NOMO-1 treated with DMSO at 0.1 percent for 48 hours (cell line): ENCODE measurements around the gene GALNT17.

Source experiments
- DNase-seq: peaks from one replicate; lab custom pipeline; 2025; ENCODE audit not compliant: unreplicated experiment; lab: John Stamatoyannopoulos, UW

Gene GALNT17

GRCh38 chr7:71442492-71443190 lies 310.7 kb downstream of the GALNT17 start:
- DNase-seq, result peak; percentile 78

- no peak for DNase-seq
Observed at GRCh38 chr7:71443191-71443530, 311.2 kb downstream of the GALNT17 start.

DNA sequence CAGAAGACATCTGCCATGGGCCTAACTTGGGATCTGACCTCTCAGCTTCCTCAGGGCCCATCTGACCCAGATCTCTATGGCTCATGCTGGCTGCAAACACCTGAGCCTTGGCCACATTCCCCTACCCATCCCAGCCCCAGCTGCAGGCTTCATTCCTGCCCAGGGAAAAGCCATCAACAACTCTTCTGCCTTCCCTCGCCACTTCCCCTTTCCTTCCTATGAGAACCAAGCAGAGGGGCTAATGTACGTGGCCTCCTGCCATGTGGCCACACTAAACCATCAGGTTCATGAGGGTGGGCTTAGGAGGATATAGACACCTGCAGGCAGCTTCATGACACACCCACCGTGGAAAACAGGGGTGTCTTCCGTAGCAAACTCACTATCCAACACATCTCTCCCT lies 312.2 kb downstream of the GALNT17 start:
- DNase-seq, result no peak

GRCh38 chr7:71453630-71454029 lies 321.7 kb downstream of the GALNT17 start:
- no peak for DNase-seq

GRCh38 chr7:71454981-71455380 lies 323.0 kb downstream of the GALNT17 start:
- no peak for DNase-seq

GRCh38 chr7:71457021-71457420 lies 325.1 kb downstream of the GALNT17 start:
- DNase-seq, result no peak

GRCh38 chr7:71457846-71458590 lies 326.1 kb downstream of the GALNT17 start:
- DNase-seq, result no peak

DNA sequence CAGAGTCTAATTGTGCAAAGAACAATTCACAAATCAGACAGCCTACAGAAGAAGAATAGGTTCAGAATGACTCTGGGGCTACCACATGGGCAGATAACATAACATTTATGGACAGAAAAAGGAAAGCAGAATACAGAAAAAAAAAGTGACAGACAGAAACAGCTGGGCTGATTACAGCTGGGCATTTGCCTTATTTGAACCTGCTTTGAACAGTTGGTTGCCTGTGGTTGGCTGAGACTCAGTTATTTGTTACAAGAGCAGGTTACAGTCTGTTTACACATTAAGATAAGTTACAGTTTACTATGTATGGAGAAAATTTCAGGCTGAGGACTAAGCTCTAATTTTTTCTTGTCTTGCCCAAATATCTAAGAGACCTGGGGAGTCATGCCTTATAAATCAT lies 327.2 kb downstream of the GALNT17 start:
- no peak for DNase-seq

DNA sequence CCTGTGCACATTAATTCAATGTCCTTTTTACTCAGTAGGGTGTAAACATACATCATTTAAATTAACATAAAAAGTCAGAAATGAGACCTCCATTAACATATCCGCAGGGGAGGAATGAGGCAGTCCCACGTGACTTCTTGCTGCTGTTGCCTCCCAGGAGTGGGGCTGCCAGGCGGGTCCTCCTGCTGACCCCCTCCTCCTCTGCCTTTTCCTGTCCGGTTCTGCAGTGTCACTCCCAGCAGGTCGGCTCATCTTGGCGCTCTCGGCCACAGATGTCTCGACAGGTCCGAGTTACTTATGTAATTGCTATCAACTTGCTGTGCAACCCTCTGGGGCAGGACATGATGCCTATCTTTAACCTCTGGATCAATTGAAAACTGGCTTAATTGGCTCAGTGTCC lies 329.6 kb downstream of the GALNT17 start:
- no peak for DNase-seq

DNA sequence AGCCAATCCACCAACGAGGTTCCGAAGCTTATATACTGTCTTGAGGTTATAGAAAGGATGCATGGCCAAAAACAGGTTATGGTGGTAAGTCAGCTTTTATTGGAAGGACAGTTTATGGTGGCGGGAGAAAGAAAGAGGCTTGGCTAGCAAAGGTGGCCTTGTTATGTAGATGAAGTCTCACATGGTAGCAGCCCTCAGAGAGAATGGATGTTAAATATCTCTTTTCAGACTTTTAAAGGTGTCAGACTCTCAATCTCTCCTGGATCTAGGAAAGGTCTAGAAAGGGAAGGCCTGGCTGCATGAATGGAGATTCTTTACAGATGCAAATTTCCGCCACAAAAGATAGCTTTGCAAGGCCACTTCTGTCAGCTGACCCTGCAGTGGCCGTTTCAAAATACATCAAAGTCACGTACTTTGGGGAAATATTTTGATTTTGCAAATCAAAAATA lies 333.8 kb downstream of the GALNT17 start:
- no peak for DNase-seq

DNA sequence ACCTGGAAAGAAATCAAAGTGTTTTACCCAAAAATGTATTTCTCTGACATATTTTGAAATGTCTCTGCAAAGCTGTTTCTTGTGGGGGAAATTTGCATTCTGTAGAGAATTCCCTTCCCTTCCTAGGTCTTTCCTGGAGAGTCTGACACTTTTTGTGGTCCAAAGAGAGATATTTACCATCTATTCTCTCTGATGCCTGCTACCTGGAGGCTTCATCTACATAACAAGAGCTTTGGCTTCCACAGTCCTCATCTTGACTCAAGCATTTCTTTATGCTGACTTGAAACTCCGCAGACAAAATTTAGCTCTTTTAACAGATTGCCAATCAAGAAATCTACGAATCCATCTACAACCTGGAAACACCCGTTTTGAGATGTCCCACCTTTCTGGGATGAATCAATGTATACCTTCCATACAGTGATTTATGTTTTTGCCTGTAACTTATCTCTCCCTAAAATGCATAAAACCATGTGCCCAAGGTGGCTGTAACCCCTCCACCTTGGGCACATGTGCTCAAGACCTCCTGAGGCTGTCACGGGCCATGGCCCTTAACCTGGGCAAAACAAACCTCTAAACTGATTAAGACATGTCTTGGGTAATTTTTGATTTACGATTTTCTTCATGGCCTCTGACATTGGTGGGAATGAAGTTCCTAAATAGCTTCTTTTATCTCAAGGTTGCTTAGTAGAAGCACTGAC lies 334.7 kb downstream of the GALNT17 start:
- no peak for DNase-seq

- no peak for DNase-seq
Observed at GRCh38 chr7:71470326-71470725, 338.4 kb downstream of the GALNT17 start.

DNA sequence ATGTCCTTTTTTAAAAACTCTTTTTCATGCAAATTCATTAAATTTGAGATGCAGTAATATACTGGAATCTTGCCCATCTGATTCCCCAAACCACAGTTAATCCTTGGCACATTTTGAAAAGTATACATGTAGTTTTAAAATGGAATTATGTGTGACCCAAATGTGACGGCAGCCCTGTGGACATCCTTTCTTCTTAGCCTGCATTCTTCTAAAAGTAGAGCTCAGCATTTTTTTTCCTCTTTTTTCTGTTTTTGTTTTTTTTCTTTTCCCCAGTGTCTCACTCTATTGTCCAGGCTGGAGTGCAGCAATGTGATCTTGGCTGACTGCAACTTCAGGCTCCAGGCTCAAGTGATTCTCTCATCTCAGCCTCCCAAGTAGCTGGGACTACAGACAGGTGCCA lies 338.9 kb downstream of the GALNT17 start:
- no peak for DNase-seq

DNA sequence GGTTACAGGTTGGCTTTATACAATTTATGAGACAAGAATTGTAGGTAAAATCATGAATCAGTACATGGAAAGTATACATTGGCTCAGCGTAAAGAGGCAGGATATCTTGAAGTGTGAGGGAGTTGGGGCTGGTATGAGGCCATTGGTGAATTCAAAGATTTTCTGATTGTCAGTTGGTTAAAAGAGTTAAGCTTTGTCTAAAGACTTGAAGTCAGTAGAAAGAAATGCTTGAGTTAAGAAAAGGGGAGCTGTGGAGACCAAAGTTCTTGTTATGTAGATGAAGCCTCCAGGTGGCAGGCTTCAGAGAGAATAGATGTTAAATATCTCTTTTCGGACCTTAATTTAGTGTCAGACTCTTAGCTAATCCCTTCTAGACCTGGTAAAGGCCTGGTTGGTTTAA lies 341.0 kb downstream of the GALNT17 start:
- DNase-seq, result no peak

- no peak for DNase-seq
Observed at GRCh38 chr7:71473366-71473967, 341.5 kb downstream of the GALNT17 start.

- no peak for DNase-seq
Observed at GRCh38 chr7:71477441-71477840, 345.5 kb downstream of the GALNT17 start.

GRCh38 chr7:71479231-71479630 lies 347.3 kb downstream of the GALNT17 start:
- DNase-seq, result no peak

GRCh38 chr7:71480791-71481190 lies 348.8 kb downstream of the GALNT17 start:
- DNase-seq, result no peak

DNA sequence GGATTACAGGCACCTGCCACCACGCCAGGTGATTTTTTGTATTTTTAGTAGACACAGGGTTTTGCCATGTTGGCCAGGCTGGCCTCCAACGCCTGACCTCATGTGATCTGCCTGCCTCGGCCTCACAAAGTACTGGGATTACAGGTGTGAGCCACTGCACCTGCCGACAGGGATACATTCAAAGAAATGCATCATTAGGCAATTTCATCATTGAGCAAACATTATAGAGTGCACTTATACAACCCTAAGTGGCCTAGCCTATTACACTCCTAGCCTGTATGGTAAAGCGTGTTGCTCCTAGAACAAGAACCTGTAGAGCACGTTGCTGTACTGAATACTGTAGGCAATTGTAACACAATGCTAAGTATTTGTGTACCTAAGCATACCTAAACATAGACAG lies 350.3 kb downstream of the GALNT17 start:
- DNase-seq, result no peak

DNA sequence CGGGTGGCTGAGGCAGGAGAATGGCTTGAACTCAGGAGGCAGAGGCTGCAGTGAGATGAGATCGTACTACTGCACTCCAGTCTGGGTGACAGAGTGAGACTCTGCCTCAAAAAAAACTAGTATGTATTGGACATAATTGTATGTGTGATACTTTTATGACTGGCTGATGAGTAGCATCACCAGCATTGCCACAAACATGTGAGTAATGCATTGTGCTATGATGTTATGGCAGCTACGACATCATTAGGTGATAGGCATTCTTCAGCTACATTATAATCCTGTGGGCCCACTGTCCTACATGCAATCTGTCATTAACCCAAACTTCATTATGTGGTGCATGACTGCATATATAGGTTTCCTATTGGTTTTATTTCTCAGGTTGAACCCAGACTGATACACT lies 352.4 kb downstream of the GALNT17 start:
- DNase-seq, result no peak

GRCh38 chr7:71485586-71485985 lies 353.6 kb downstream of the GALNT17 start:
- no peak for DNase-seq

- no peak for DNase-seq
Observed at GRCh38 chr7:71486414-71486813, 354.5 kb downstream of the GALNT17 start.
